B cell (primary cell): ENCODE measurements around the gene ABCA6. TPM values are rescaled to one million over a fixed set of nuclear protein-coding genes. Genes with fewer than 3 reads are reported as not detected.
"Not testable (repeated sequence)": the region's sequence is repeated elsewhere in the genome, so short reads cannot be mapped to it uniquely, and the experiment has no call there.

ENCODE experiments used
- ATAC-seq: fragments of 200-7000 bp; cut with Tn5 transposase; one replicate; pipeline ENCODE4 v1.10.0; 2021; ENCODE audit warnings: low read depth, mild to moderate bottlenecking, moderate number of reproducible peaks, moderate library complexity
- CTCF ChIA-PET: fragments of 350-600 bp; sonication (Branson Sonifier 250); formaldehyde crosslinking; loops from one replicate; lab custom pipeline; 2021; ENCODE audit warnings: antibody characterized with exemption, inconsistent platforms; lab: Charles Lee
- POLR2A ChIA-PET: fragments of 350-600 bp; sonication (Branson Sonifier 250); formaldehyde crosslinking; loops from one replicate; lab custom pipeline; 2021; ENCODE audit warnings: antibody characterized with exemption; lab: Charles Lee
- DNase-seq: peaks from one replicate; pipeline ENCODE4 v3.0.0; 2013
- H2AFZ ChIP-seq: 2 replicates; pipeline ENCODE4 v1.6.1; 2012; ENCODE audit warnings: mild to moderate bottlenecking, low read depth, low read length; ENCODE audit not compliant: insufficient read depth, poor library complexity, severe bottlenecking
- H3K27ac ChIP-seq, 2 donors: 1 replicate in 1 of 2; 2 replicates in 1 of 2; pipeline ENCODE4 v1.5.1; 2012 to 2013; ENCODE audit warnings: low read length in 2 of 2, mild to moderate bottlenecking in 2 of 2, moderate library complexity in 1 of 2
- H3K27me3 ChIP-seq, 4 experiments: fragments of 200-600 bp in 1 of 4; sonication (generic) in 1 of 4; replicated peaks in 1 of 4; 1 replicate in 2 of 4; 2 replicates in 2 of 4; pipeline versions ENCODE4 v1.6.1 to v1.7.0; 2013 to 2016; ENCODE audit warnings: low read length in 3 of 4, mild to moderate bottlenecking in 2 of 4, mixed read lengths in 1 of 4, moderate library complexity in 1 of 4; ENCODE audit not compliant: insufficient read depth in 4 of 4, control insufficient read depth in 3 of 4; ENCODE audit errors: control extremely low read depth in 1 of 4
- H3K36me3 ChIP-seq, 2 experiments: replicated peaks in 1 of 2; 1 replicate in 1 of 2; 2 replicates in 1 of 2; pipeline versions ENCODE4 v1.6.1 to v1.7.1; 2013; ENCODE audit warnings: low read length in 1 of 2; ENCODE audit not compliant: insufficient read depth in 2 of 2, control insufficient read depth in 1 of 2; ENCODE audit errors: control extremely low read depth in 1 of 2, extremely low read depth in 1 of 2
- H3K4me1 ChIP-seq, 2 donors: fragments of 200-600 bp in 1 of 2; sonication (generic) in 1 of 2; 1 replicate in 1 of 2; 2 replicates in 1 of 2; pipeline versions ENCODE4 v1.5.1 to v1.6.1; 2013 to 2017; ENCODE audit warnings: low read length in 2 of 2; ENCODE audit not compliant: control insufficient read depth in 2 of 2, insufficient read depth in 2 of 2
- H3K4me2 ChIP-seq: replicated peaks from 2 replicates; pipeline ENCODE3; 2012; ENCODE audit warnings: mild to moderate bottlenecking, low read depth, low read length; ENCODE audit not compliant: poor library complexity, severe bottlenecking
- H3K4me3 ChIP-seq, 5 experiments: fragments of 200-600 bp in 1 of 5; sonication (generic) in 1 of 5; 1 replicate in 3 of 5; 2 replicates in 2 of 5; pipeline versions ENCODE4 v1.5.1 to v1.7.0; 2011 to 2016; ENCODE audit warnings: low read length in 4 of 5, mild to moderate bottlenecking in 4 of 5, low read depth in 2 of 5, control low read depth in 1 of 5, moderate library complexity in 1 of 5; ENCODE audit not compliant: insufficient read depth in 1 of 5; ENCODE audit errors: control extremely low read depth in 1 of 5, extremely low read depth in 1 of 5
- H3K79me2 ChIP-seq: fragments of 200-600 bp; sonication (generic); one replicate; pipeline ENCODE4 v1.6.0; 2016; ENCODE audit warnings: low read length; ENCODE audit not compliant: control insufficient read depth, insufficient read depth
- H3K9ac ChIP-seq: fragments of 200-600 bp; sonication (generic); 2 replicates; pipeline ENCODE4 v1.6.1; 2017; ENCODE audit warnings: mild to moderate bottlenecking, low read length, moderate library complexity
- H3K9me3 ChIP-seq, 3 donors: one replicate each; pipeline versions ENCODE4 v1.6.1 to v1.7.1; 2013; ENCODE audit warnings: low read length in 2 of 3; ENCODE audit not compliant: control insufficient read depth in 2 of 3, insufficient read depth in 1 of 3; ENCODE audit errors: control extremely low read depth in 1 of 3
- H4K20me1 ChIP-seq: 2 replicates; pipeline ENCODE4 v1.6.0; 2012; ENCODE audit warnings: mild to moderate bottlenecking, low read length; ENCODE audit not compliant: insufficient read depth, control insufficient read depth, poor library complexity, severe bottlenecking
- H3K27ac Mint-ChIP-seq: one replicate; pipeline ENCODE4 v1.8.0; 2021; ENCODE audit warnings: mixed read lengths
- H3K27me3 Mint-ChIP-seq: one replicate; pipeline ENCODE4 v1.8.0; 2021; ENCODE audit warnings: mixed read lengths
- H3K4me1 Mint-ChIP-seq: one replicate; pipeline ENCODE4 v1.8.0; 2021; ENCODE audit warnings: mixed read lengths
- H3K4me3 Mint-ChIP-seq: one replicate; pipeline ENCODE4 v1.8.0; 2021; ENCODE audit warnings: mixed read lengths
- H3K9me3 Mint-ChIP-seq: one replicate; pipeline ENCODE4 v1.8.0; 2022; ENCODE audit warnings: mixed read lengths; ENCODE audit not compliant: insufficient read depth
- WGBS: methylation state at CpG from one replicate; pipeline ENCODE4 v1.1.5; 2013; ENCODE audit warnings: missing lambda C conversion rate; ENCODE audit not compliant: insufficient coverage; 5-methylcytosine and 5-hydroxymethylcytosine counted together
- intact Hi-C: fragments of 100-400 bp; cut with micrococcal nuclease; formaldehyde crosslinking; loops from one replicate; pipeline ENCODE4 v1.10.0; 2022
- polyA plus RNA-seq: library from polyadenylated mRNA; depleted of rRNA; stranded (reverse); fragments of >200 nt; gene quantifications from 2 replicates; pipeline ENCODE4 v1.2.3, GENCODE V29; 2012
- total RNA-seq, 2 donors: library from RNA; stranded (reverse); fragments of 120-200 nt in 1 of 2; gene quantifications; 1 replicate in 1 of 2; 2 replicates in 1 of 2; pipeline versions ENCODE4 v1.2.3 to v1.2.4, GENCODE V29; 2013 to 2022

Gene ABCA6
- total and polyA plus RNA-seq, 2 donors (not counting 1 experiment from before 2014, with no cell fraction given): 0.18 to 1.4 TPM

DNA sequence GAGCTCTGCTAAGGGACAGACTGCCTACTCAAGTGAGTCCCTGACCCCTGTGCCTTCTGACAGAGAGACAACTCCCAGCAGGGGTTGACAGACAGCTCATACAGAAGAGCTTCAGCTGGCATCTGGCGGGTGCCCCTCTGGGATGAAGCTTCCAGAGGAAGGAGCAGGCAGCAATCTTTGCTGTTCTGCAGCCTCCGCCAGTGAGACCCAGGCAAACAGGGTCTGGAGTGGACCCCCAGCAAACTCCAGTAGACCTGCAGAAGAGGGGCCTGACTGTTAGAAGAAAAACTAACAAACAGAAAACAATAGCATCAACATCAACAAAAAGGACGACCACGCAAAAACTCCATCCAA is 70.5 kb downstream of the ABCA6 start:
- intact Hi-C loops, H4K20me1 ChIP-seq, POLR2A ChIA-PET, H3K27me3 ChIP-seq, H3K27me3 Mint-ChIP-seq, H3K79me2 ChIP-seq, ATAC-seq, H3K36me3 ChIP-seq, H3K4me3 ChIP-seq: not testable (repeated sequence)
- Mint-ChIP-seq H3K4me3 (peak overlapping the region; percentile 75), H3K9me3 (peaks cover 20% of the 10 kb centered on the region), H3K4me1 (peaks cover 40% of the 10 kb centered on the region), H3K27ac (peak overlapping the region; percentile 85)
- peak overlapping the region; percentile 23 for H3K9ac ChIP-seq
- CTCF ChIA-PET: interaction anchor here (1.7 kb wide), 1 partner anchor 293 kb away, joined by 5 read pairs; no protein-coding TSS in a partner anchor
- 90% methylated on average over 2 of the region's 4 CpGs for whole genome bisulfite sequencing
- peak; percentile 6 for DNase-seq
- peak overlapping the region; percentile 63 for H2AFZ ChIP-seq
- H3K4me2 ChIP-seq: peak overlapping the region; percentile 52
- peaks cover 18 to 21% of the 10 kb centered on the region in 2 donors for H3K4me1 ChIP-seq
- peaks cover 4 to 11% (median 8%) of the 10 kb centered on the region in 3 donors for H3K9me3 ChIP-seq
- H3K27ac ChIP-seq: peak overlapping the region in 1 of 2 donors; percentile 58

DNA sequence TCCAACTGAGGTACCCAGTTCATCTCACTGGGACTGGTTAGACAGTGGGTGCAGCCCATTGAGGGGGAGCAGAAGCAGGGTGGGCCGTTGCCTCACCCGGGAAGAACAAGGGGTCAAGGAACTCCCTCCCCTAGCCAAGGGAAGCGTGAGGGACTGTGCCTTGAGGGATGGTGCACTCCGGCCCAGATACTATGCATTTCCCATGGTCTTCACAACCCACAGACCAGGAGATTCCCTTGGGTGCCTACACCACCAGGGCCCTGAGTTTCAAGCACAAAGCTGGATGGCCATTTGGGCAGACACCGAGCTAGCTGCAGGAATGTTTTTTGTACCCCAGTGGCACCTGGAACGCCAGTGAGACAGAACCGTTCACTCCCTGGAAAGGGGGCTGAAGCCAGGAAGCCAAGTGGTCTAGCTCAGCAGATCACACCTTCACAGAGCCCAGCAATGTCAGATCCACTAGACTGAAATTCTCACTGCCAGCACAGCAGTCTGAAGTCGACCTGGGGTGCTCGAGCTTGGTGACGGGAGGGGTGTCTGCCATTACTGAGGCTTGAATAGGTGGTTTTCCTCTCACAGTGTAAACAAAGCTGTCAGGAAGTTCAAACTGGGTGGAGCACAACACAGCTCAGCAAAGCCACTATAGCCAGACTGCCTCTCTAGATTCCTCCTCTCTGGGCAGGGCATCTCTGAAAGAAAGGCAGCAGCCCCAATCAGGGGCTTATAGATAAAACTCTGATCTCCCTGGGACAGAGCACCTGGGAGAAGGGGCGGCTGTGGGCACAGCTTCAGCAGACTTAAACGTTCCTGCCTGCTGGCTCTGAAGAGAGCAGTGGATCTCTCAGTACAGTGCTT is 71.1 kb downstream of the ABCA6 start:
- Histone ChIP-seq H2AFZ (peak overlapping the region; percentile 63), H3K4me3 (peak overlapping the region in 1 of 5 experiments; percentile 33), H3K9me3 (peaks cover 4 to 11% (median 8%) of the 10 kb centered on the region in 3 donors), H3K4me2 (peak overlapping the region; percentile 52), H3K9ac (peak overlapping the region; percentile 23), H3K4me1 (peaks cover 18 to 21% of the 10 kb centered on the region in 2 donors), H3K27ac (peak overlapping the region in 1 of 2 donors; percentile 58)
- Mint-ChIP-seq H3K9me3 (peaks cover 20% of the 10 kb centered on the region), H3K4me1 (peaks cover 40% of the 10 kb centered on the region), H3K27ac (peak overlapping the region; percentile 85), H3K4me3 (peak overlapping the region; percentile 75)
- H3K36me3 ChIP-seq, intact Hi-C loops, POLR2A ChIA-PET, H3K27me3 ChIP-seq, H3K79me2 ChIP-seq, H4K20me1 ChIP-seq, H3K27me3 Mint-ChIP-seq: not testable (repeated sequence)
- CTCF ChIA-PET: interaction anchor here (1.7 kb wide), 1 partner anchor 293 kb away, joined by 5 read pairs; no protein-coding TSS in a partner anchor
- WGBS: 55% methylated on average over 12 of the region's 12 CpGs
- DNase-seq: peak; percentile 23
- ATAC-seq: peak; percentile 24
